T-cell (primary cell): ENCODE measurements around the gene PET100. TPM values are rescaled to one million over a fixed set of nuclear protein-coding genes. Genes with fewer than 3 reads are reported as not detected.

ENCODE experiments used
- ATAC-seq, 4 experiments: fragments of 200-7000 bp in 3 of 4; fragments of 150-1000 bp in 1 of 4; cut with Tn5 transposase; replicated peaks in 1 of 4; 1 replicate in 3 of 4; 2 replicates in 1 of 4; pipeline ENCODE4 v1.10.0; 2021; ENCODE audit warnings: moderate library complexity in 3 of 4, mild to moderate bottlenecking in 2 of 4, moderate number of reproducible peaks in 1 of 4
- CTCF ChIA-PET, 2 donors: fragments of 300-600 bp; sonication (Branson Sonifier 250); formaldehyde crosslinking; loops; one replicate each; lab custom pipeline; 2022; ENCODE audit warnings: antibody characterized with exemption in 2 of 2; lab: Charles Lee
- POLR2A ChIA-PET, 2 donors: fragments of 300-600 bp; sonication (Branson Sonifier 250); formaldehyde crosslinking; loops; one replicate each; lab custom pipeline; 2022; ENCODE audit warnings: antibody characterized with exemption in 2 of 2; lab: Charles Lee
- DNase-seq, 35 experiments: peaks; one replicate each; pipeline versions ENCODE4 v3.0.0 to v3.0.0-alpha.2; 2013 to 2023
- H3K27ac ChIP-seq: one replicate; pipeline ENCODE4 v1.5.1; 2013; ENCODE audit warnings: low read length
- H3K27me3 ChIP-seq, 2 experiments: replicated peaks in 1 of 2; 1 replicate in 1 of 2; 2 replicates in 1 of 2; pipeline versions ENCODE4 v1.6.1 to v1.7.0; 2013; ENCODE audit warnings: low read length in 1 of 2, mixed read lengths in 1 of 2; ENCODE audit not compliant: control insufficient read depth in 2 of 2, insufficient read depth in 2 of 2; ENCODE audit errors: extremely low read depth in 1 of 2
- H3K36me3 ChIP-seq, 2 donors: 1 replicate in 1 of 2; 2 replicates in 1 of 2; pipeline versions ENCODE4 v1.6.1 to v1.7.0; 2013; ENCODE audit warnings: low read length in 1 of 2; ENCODE audit not compliant: control insufficient read depth in 2 of 2, insufficient read depth in 1 of 2; ENCODE audit errors: extremely low read depth in 1 of 2
- H3K4me1 ChIP-seq, 2 experiments: 1 replicate in 1 of 2; 2 replicates in 1 of 2; pipeline versions ENCODE4 v1.6.1 to v1.7.0; 2013; ENCODE audit warnings: low read length in 2 of 2, mixed read lengths in 1 of 2; ENCODE audit not compliant: insufficient read depth in 2 of 2, control insufficient read depth in 1 of 2; ENCODE audit errors: extremely low read depth in 1 of 2
- H3K4me3 ChIP-seq, 2 donors: 1 replicate in 1 of 2; 2 replicates in 1 of 2; pipeline versions ENCODE4 v1.5.1 to v1.7.0; 2013; ENCODE audit warnings: mild to moderate bottlenecking in 2 of 2, low read length in 1 of 2, moderate library complexity in 1 of 2; ENCODE audit not compliant: control insufficient read depth in 1 of 2; ENCODE audit errors: extremely low read depth in 1 of 2
- H3K9me3 ChIP-seq: 2 replicates; pipeline ENCODE4 v1.7.0; 2013
- H3K27ac Mint-ChIP-seq, 2 donors: one replicate each; pipeline ENCODE4 v1.8.0; 2020 to 2021; ENCODE audit warnings: mild to moderate bottlenecking in 2 of 2, mixed read lengths in 2 of 2
- H3K27me3 Mint-ChIP-seq, 2 donors: one replicate each; pipeline ENCODE4 v1.8.0; 2021 to 2022; ENCODE audit warnings: mixed read lengths in 2 of 2
- H3K36me3 Mint-ChIP-seq: one replicate; pipeline ENCODE4 v1.8.0; 2021; ENCODE audit warnings: mixed read lengths
- H3K4me1 Mint-ChIP-seq, 3 donors: one replicate each; pipeline ENCODE4 v1.8.0; 2020 to 2022; ENCODE audit warnings: mixed read lengths in 3 of 3, mild to moderate bottlenecking in 1 of 3
- H3K4me3 Mint-ChIP-seq, 3 donors: one replicate each; pipeline ENCODE4 v1.8.0; 2020 to 2022; ENCODE audit warnings: mild to moderate bottlenecking in 3 of 3, mixed read lengths in 3 of 3, moderate library complexity in 3 of 3
- H3K9me3 Mint-ChIP-seq, 3 donors: one replicate each; pipeline ENCODE4 v1.8.0; 2020 to 2022; ENCODE audit warnings: mixed read lengths in 3 of 3
- WGBS: methylation state at CpG from one replicate; pipeline ENCODE4 v1.1.5; 2013; ENCODE audit warnings: missing lambda C conversion rate; ENCODE audit not compliant: insufficient coverage; 5-methylcytosine and 5-hydroxymethylcytosine counted together
- total RNA-seq, 35 experiments: library from RNA in 6 of 35; stranded (reverse) in 6 of 35; fragments of 120-200 nt in 1 of 35; gene quantifications; one replicate each; pipeline versions ENCODE4 v1.2.1 to v1.2.4 and lab custom pipeline; 2013 to 2026

Gene PET100
- total RNA-seq, 5 donors from 2014 or later (not counting 1 experiment from before 2014, with no cell fraction given): 105 to 139 (median 110) TPM

GRCh38 chr19:7661744-7662538, 32.3 kb downstream of the PET100 start:
- H3K27me3 Mint-ChIP-seq: peaks cover 2 to 3% of the 10 kb centered on the region in 2 donors
- no peak overlapping the region for H3K4me3 ChIP-seq
- no peaks in the 10 kb centered on the region for H3K9me3 ChIP-seq
- DNase-seq (no peak), ATAC-seq (no peak)
- H3K36me3 Mint-ChIP-seq: no peaks in the 10 kb centered on the region
- H3K36me3 ChIP-seq: no peaks in the 10 kb centered on the region
- H3K4me1 ChIP-seq: peaks cover 3 to 21% of the 10 kb centered on the region in 2 experiments
- H3K27ac Mint-ChIP-seq: no peak overlapping the region
- H3K27ac ChIP-seq: no peak overlapping the region
- POLR2A ChIA-PET: no interaction called here
- WGBS: no CpG with 5 or more reads among the region's 8 CpGs
- H3K9me3 Mint-ChIP-seq: no peaks in the 10 kb centered on the region
- H3K27me3 ChIP-seq: peaks cover 0 to 2% of the 10 kb centered on the region in 2 experiments
- CTCF ChIA-PET: interaction anchor here in 1 of 2 donors (1.9 kb wide), 1 partner anchor 32 kb away, joined by 4 read pairs; the partner anchor contains the start of gene PET100
- no peak overlapping the region for H3K4me3 Mint-ChIP-seq
- peaks cover 12 to 15% (median 13%) of the 10 kb centered on the region in 3 donors for H3K4me1 Mint-ChIP-seq

GRCh38 chr19:7662657-7663056, 33.1 kb downstream of the PET100 start:
- WGBS: 94% methylated on average over 8 of the region's 14 CpGs
- CTCF ChIA-PET: interaction anchor here in 1 of 2 donors (0.6 kb wide), 1 partner anchor 114 kb away, joined by 3 read pairs; no protein-coding TSS in a partner anchor
- Histone ChIP-seq H3K4me1 (peaks cover 3 to 13% of the 10 kb centered on the region in 2 experiments), H3K4me3 (no peak overlapping the region), H3K36me3 (no peaks in the 10 kb centered on the region), H3K9me3 (no peaks in the 10 kb centered on the region), H3K27ac (no peak overlapping the region), H3K27me3 (peaks cover 0 to 2% of the 10 kb centered on the region in 2 experiments)
- POLR2A ChIA-PET: no interaction called here
- Mint-ChIP-seq H3K27me3 (peaks cover 3 to 4% of the 10 kb centered on the region in 2 donors), H3K9me3 (no peaks in the 10 kb centered on the region), H3K36me3 (no peaks in the 10 kb centered on the region), H3K4me3 (no peak overlapping the region), H3K4me1 (peaks cover 6 to 9% (median 8%) of the 10 kb centered on the region in 3 donors), H3K27ac (no peak overlapping the region)
- no peak for DNase-seq
- no peak for ATAC-seq

GRCh38 chr19:7663706-7664105, 34.1 kb downstream of the PET100 start:
- no peaks in the 10 kb centered on the region for H3K9me3 ChIP-seq

GRCh38 chr19:7665076-7665475, 35.5 kb downstream of the PET100 start:
- Mint-ChIP-seq H3K9me3 (no peaks in the 10 kb centered on the region), H3K4me3 (no peak overlapping the region), H3K27ac (no peak overlapping the region), H3K36me3 (no peaks in the 10 kb centered on the region), H3K4me1 (peaks cover 8 to 13% (median 11%) of the 10 kb centered on the region in 3 donors), H3K27me3 (peaks cover 13 to 14% of the 10 kb centered on the region in 2 donors)
- DNase-seq (no peak), ATAC-seq (no peak)
- ChIA-PET CTCF (no interaction called here), POLR2A (no interaction called here)
- Histone ChIP-seq H3K9me3 (no peaks in the 10 kb centered on the region), H3K4me1 (peaks cover 2 to 13% of the 10 kb centered on the region in 2 experiments), H3K36me3 (no peaks in the 10 kb centered on the region), H3K27me3 (peaks cover 0 to 16% of the 10 kb centered on the region in 2 experiments), H3K4me3 (no peak overlapping the region), H3K27ac (no peak overlapping the region)
- WGBS: 100% methylated on average over 1 of the region's 4 CpGs

More at GRCh38 chr19:7663706-7664105, 34.1 kb downstream of the PET100 start:
- Histone ChIP-seq H3K27me3 (peaks cover 0 to 3% of the 10 kb centered on the region in 2 experiments), H3K4me1 (peaks cover 0 to 5% of the 10 kb centered on the region in 2 experiments), H3K27ac (no peak overlapping the region), H3K36me3 (no peaks in the 10 kb centered on the region), H3K4me3 (no peak overlapping the region)
- peaks cover 4 to 5% of the 10 kb centered on the region in 2 donors for H3K27me3 Mint-ChIP-seq
- 100% methylated on average over 2 of the region's 7 CpGs for WGBS
- no peaks in the 10 kb centered on the region for H3K36me3 Mint-ChIP-seq
- H3K4me1 Mint-ChIP-seq: peaks cover under 1 to 2% (median 1%) of the 10 kb centered on the region in 3 donors
- DNase-seq (no peak), ATAC-seq (no peak)
- ChIA-PET POLR2A (interaction anchor here (0.5 to 0.8 kb wide), 2 partner anchors 34 to 463 kb away, joined by 3 to 7 read pairs; partner anchors contain the start of genes PET100 (in 1 of the 2) and XAB2 (in 1 of the 2)), CTCF (interaction anchor here in 1 of 2 donors (0.6 kb wide), 1 partner anchor 112 kb away, joined by 3 read pairs; no protein-coding TSS in a partner anchor)
- H3K9me3 Mint-ChIP-seq: no peaks in the 10 kb centered on the region
- H3K27ac Mint-ChIP-seq: no peak overlapping the region
- H3K4me3 Mint-ChIP-seq: no peak overlapping the region

- Mint-ChIP-seq H3K27ac (no peak within 1 kb of the TSS), H3K9me3 (no peaks in the 10 kb centered on the region), H3K36me3 (no peaks in the 10 kb centered on the region), H3K27me3 (peaks cover 25 to 37% of the 10 kb centered on the region in 2 donors), H3K4me1 (peaks cover 15 to 20% (median 17%) of the 10 kb centered on the region in 3 donors), H3K4me3 (peak within 1 kb of the TSS in 1 of 3 donors; percentile 72)
- Histone ChIP-seq H3K36me3 (no peaks in the 10 kb centered on the region), H3K4me3 (no peak within 1 kb of the TSS), H3K4me1 (peaks cover 2 to 21% of the 10 kb centered on the region in 2 experiments), H3K27me3 (peaks cover 0 to 32% of the 10 kb centered on the region in 2 experiments), H3K9me3 (no peaks in the 10 kb centered on the region), H3K27ac (no peak within 1 kb of the TSS)
- 79% methylated on average over 7 of the region's 9 CpGs for WGBS
- DNase-seq: no peak
- CTCF ChIA-PET: interaction anchor here in 1 of 2 donors (1.8 kb wide), 1 partner anchor 12 kb away, joined by 5 read pairs; the partner anchor contains the start of gene TRAPPC5
- ATAC-seq: no peak
- POLR2A ChIA-PET: interaction anchor here in 1 of 2 donors (0.7 kb wide), 1 partner anchor 12 kb away, joined by 3 read pairs; the partner anchor contains the start of gene TRAPPC5
Measured at GRCh38 chr19:7668842-7669241, 39.2 kb downstream of the PET100 start, which contains the start of gene RETN. TSS of gene RETN (plus strand) at chr19:7669049. CDS start at chr19:7669327, 278 bp downstream.

GRCh38 chr19:7669641-7670040, 40.0 kb downstream of the PET100 start:
- H3K36me3 ChIP-seq: no peaks in the 10 kb centered on the region
- ATAC-seq (no peak), DNase-seq (no peak)
- 71% methylated on average over 3 of the region's 9 CpGs for WGBS
- Mint-ChIP-seq H3K36me3 (no peaks in the 10 kb centered on the region), H3K27ac (no peak overlapping the region), H3K9me3 (no peaks in the 10 kb centered on the region), H3K4me1 (peaks cover 20 to 27% (median 21%) of the 10 kb centered on the region in 3 donors), H3K27me3 (peaks cover 25 to 37% of the 10 kb centered on the region in 2 donors), H3K4me3 (peak overlapping the region in 1 of 3 donors; percentile 72)
- H3K4me3 ChIP-seq: no peak overlapping the region
- peaks cover 5 to 21% of the 10 kb centered on the region in 2 experiments for H3K4me1 ChIP-seq
- H3K27ac ChIP-seq: no peak overlapping the region
- ChIA-PET POLR2A (interaction anchor here in 1 of 2 donors (0.7 kb wide), 1 partner anchor 11 kb away, joined by 3 read pairs; the partner anchor contains the start of gene TRAPPC5), CTCF (interaction anchor here (0.6 to 1.8 kb wide), 2 partner anchors 11 to 61 kb away, joined by 3 to 5 read pairs; partner anchors contain the start of gene TRAPPC5 (in 1 of the 2))
- no peaks in the 10 kb centered on the region for H3K9me3 ChIP-seq
- H3K27me3 ChIP-seq: peaks cover 0 to 32% of the 10 kb centered on the region in 2 experiments
